Dedifferentiated amniotic fluid mesenchymal stem cell (primary cell): ENCODE data around the gene SLC25A25.
A peak's percentile ranks its signal among the peaks of the same experiment; 100 is the strongest.
"Not testable (repeated sequence)": the region's sequence is repeated elsewhere in the genome, so short reads cannot be mapped to it uniquely, and the experiment has no call there.

ENCODE experiments used
- DNase-seq: peaks from one replicate; pipeline ENCODE4 v3.0.0-alpha.2; 2016; ENCODE audit errors: extremely low spot score

The SLC25A25 gene

GRCh38 chr9:128124873-128125579, 57.0 kb downstream of the SLC25A25 start:
- no peak for DNase-seq

DNA sequence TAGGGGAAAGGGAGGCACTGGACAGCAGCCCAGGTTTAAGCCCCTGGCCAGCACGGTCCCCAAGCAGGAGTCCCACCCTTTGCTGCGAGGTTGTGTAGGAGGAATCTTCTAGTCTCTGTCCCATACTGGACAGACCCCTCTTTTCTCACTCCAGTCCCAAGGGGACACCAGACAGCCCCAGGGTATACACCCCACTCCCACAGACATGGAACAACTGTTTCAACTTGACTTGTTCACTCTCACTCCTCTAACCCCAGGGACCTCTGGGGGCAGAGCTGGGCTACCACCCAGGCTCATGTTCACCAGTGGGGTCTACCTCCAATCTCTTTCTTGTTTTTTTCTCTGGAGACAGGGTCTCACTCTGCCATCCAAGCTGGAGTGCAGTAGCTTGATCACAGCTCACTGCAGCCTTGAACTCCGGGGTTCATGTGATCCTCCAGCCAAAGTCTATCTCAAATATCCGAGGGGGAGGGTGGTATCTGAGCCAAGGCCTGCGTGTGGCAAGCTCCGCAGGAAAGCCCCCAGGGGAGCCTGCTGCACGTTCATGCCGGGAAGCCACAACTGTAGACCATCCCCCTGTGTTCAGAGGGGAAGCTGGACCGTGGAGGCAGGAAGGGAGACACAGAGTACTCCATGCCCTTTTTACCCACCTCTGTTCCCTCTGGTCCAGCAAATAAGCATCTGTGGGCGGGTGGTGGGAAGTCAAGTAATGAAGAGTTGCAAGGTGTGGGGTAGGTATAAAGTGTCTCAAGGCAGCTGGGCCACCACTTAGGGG, 57.7 kb downstream of the SLC25A25 start:
- DNase-seq = no peak

GRCh38 chr9:128127568-128127989, 59.5 kb downstream of the SLC25A25 start, which contains the start of gene PTGES2:
TSS of gene PTGES2 (minus strand) at chr9:128127729. CDS start at chr9:128127717, 12 bp downstream.
- peak; percentile 77 for DNase-seq

GRCh38 chr9:128127990-128128835, 60.2 kb downstream of the SLC25A25 start:
- peak; percentile 89 for DNase-seq

DNA sequence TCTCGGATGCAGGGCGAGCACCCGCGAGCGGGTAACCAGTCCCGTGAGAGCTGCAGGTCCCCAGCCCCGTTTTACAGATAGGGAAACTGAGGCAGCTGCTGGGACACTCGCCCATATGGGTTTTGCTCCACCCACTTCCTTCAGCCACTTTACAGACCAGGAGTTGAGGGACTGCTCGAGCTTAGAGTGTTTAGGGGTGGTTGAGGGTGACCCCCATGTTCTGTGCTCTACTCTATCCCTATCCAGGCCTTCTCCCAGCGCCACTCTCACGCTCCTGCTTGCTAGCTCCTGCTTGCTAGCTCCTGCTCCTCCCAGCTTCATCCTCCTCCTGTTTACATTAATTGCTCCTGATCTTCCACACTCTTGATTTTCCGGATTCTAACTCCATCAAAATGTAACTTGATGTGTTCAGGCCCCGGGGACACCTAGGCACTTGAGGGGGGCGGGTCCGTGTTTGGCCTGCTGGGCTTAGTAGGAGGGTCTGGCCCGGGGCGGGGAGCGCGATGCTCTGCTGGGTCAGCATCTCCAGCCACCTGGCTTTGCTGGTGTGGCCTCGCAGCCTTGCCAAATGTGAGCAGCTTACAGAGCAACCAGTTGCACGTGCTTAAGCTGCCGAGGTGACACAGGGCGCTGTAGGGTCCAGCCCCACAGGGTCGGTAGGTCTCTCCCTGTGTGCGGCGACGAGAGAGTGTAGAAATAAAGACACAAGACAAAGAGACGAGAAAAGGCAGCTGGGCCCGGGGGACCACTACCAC, 61.0 kb downstream of the SLC25A25 start:
- DNase-seq = no peak

GRCh38 chr9:128129976-128130590, 62.1 kb downstream of the SLC25A25 start:
- not testable (repeated sequence) for DNase-seq

GRCh38 chr9:128130651-128131050, 62.6 kb downstream of the SLC25A25 start:
- DNase-seq = not testable (repeated sequence)

GRCh38 chr9:128131346-128131745, 63.3 kb downstream of the SLC25A25 start:
- DNase-seq = not testable (repeated sequence)

DNA sequence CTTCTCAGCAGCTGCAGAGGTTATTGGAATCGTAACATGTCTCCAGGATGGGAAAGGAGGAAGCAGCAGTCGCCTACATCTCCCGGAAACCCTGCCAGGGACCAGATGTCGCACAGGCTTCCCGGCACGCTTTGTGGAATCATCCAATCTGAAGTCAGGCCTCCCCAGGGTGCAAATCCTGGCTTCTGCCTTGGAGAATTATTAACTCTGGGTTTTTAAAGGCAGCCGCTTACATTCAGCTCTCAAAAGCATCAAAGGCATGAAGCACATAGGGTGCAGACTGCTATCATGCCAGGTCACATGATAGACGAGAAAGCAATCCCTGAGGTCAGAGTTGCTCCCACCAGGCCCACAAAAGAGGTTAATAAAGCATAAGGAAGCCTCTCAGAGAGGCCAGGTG, 64.1 kb downstream of the SLC25A25 start:
- not testable (repeated sequence) for DNase-seq

DNA sequence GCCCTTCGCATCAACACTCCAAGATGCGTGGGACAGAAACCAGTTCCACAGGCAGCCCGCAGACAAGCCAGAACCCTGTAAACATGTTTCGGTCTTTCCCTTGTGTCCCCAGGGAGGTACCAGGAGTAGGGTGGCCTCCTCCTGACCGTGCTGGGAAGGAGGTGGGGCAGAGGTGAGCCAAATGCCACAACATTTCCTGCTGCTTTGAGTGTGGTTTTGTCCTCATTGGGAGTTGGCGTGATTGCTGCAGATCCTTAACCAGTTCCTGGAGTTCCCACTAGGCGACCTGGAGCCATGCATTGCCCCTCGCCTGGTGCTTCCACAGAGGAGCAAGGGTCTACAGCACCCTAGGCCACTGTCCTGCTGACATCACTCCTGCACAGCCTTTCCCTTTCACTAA, 67.5 kb downstream of the SLC25A25 start:
- DNase-seq = not testable (repeated sequence)

DNA sequence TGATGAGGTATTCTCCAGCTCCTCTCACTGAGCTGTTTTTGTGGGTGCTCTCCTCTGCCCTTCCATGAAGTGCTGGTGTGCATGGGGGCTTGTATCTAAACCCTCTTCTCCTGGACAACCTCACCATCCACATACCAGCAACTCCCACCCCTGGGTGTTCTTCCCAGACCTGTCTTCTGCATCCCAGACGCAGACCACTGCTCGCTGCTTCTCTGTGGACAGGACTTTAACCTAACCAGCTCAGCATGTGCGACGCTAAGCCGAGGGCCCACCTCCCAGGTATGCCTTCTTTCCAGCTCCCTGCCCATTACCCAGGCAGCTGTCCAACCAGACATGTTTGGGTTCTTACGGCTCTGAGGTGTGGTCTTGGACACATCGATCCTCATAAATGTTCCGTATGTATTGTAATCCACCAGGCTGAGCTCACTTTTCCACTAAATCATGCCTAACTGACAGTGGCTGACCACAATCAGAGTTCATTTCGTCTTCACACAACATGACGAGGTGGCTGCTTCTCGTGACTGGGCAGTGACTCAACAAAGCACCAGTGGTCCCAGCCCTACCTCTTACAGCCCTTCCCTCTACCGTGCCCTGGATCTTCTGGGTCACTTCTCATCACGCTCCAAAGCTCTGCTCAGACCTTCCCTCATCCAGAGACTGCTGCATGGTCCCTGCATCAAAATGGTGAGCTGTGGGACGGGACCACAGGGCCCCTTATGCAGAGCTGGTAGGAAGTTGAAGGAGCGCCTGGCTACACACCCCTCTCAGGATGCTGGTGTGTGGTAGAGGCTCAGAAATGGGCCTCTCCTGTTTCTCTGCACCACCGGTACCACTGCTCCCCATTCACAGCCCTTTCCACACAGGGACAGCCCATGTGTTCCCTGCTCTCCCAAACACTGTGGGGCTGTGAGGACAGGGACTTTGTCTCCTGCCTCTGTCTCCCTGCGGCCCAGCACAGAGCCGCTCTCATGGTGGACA, 69.1 kb downstream of the SLC25A25 start:
- no peak for DNase-seq

- DNase-seq = no peak
Observed at GRCh38 chr9:128138001-128138400, 70.0 kb downstream of the SLC25A25 start.

GRCh38 chr9:128139621-128140020, 71.6 kb downstream of the SLC25A25 start:
- no peak for DNase-seq

DNA sequence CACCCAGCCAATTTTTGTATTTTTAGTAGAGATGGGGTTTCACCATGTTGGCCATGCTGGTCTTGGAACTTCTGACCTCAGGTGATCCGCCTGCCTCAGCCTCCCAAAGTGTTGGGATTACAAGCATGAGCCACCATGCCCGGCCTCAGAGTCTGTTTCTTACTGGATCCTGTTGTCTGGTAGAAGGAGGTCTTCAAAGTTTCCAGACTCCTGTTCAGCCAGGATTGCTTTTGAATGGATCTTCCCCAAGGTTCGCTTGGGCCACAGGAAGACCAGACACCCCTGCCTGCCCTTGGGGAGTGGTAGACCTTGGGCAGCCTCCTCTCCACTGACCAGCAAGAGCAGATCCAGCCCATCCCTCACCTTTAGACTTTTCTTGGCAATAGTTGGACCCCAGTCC, 73.6 kb downstream of the SLC25A25 start:
- DNase-seq = no peak

DNA sequence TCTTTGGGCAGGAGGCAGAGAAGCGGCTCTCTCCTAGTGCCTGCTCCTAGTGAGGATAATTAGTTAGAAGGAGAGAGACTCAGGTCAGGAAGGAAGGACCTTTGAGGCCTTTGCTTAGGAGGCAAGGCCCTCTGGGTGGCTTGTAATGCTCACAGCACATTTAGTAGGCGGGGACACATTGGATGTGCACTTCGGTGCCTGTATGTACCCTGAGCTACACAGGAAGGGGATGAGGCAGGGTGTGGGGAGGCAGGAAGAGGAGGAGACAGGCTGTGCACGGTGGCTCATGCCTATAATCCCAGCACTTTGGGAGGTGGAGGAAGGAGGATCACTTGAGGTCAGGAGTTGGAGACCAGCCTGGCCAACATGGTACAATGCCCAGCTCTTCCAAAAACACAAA, 74.0 kb downstream of the SLC25A25 start:
- no peak for DNase-seq

GRCh38 chr9:128142596-128142995, 74.6 kb downstream of the SLC25A25 start:
- DNase-seq = no peak

GRCh38 chr9:128143525-128144238, 75.7 kb downstream of the SLC25A25 start:
- DNase-seq = no peak

- DNase-seq = no peak
Observed at GRCh38 chr9:128144239-128145181, 76.5 kb downstream of the SLC25A25 start.
